HepG2 (cell line): Measurements from ENCODE around the gene SLC7A8. TPM values are rescaled to one million over a fixed set of nuclear protein-coding genes. Genes with fewer than 3 reads are reported as not detected.

Source experiments
- ADNP ChIP-seq: sonication (generic); formaldehyde crosslinking; IDR thresholded peaks from 2 replicates; pipeline ENCODE4 v1.4.0; 2020; ENCODE audit warnings: missing genetic modification reagents
- AGO2 ChIP-seq: fragments of 200-400 bp; formaldehyde crosslinking; optimal IDR thresholded peaks from 2 replicates; pipeline ENCODE3; 2017; ENCODE audit warnings: mild to moderate bottlenecking, low read depth, low read length, moderate library complexity
- AKAP8 ChIP-seq: sonication (generic); formaldehyde crosslinking; IDR thresholded peaks from 2 replicates; pipeline ENCODE4 v1.5.1; 2020; ENCODE audit warnings: mild to moderate bottlenecking, missing genetic modification reagents
- ATRX ChIP-seq: sonication (generic); formaldehyde crosslinking; IDR thresholded peaks from 2 replicates; pipeline ENCODE4 v1.4.0; 2020; ENCODE audit warnings: missing genetic modification reagents, borderline replicate concordance
- BCL6 ChIP-seq: IDR thresholded peaks from 2 replicates; pipeline ENCODE4 v1.6.1; 2016; ENCODE audit warnings: missing genetic modification reagents, missing compliant biosample characterization
- CBX5 ChIP-seq: sonication (generic); formaldehyde crosslinking; IDR thresholded peaks from 2 replicates; pipeline ENCODE4 v1.4.0; 2020; ENCODE audit warnings: missing genetic modification reagents, borderline replicate concordance
- FOXM1 ChIP-seq: sonication (generic); formaldehyde crosslinking; IDR thresholded peaks from 2 replicates; pipeline ENCODE4 v1.5.0; 2020; ENCODE audit warnings: missing genetic modification reagents
- GLMP ChIP-seq: sonication (generic); formaldehyde crosslinking; IDR thresholded peaks from 2 replicates; pipeline ENCODE4 v1.9.0; 2021; ENCODE audit warnings: missing genetic modification reagents, mild to moderate bottlenecking, borderline replicate concordance
- HDAC1 ChIP-seq: sonication (generic); formaldehyde crosslinking; IDR thresholded peaks from 2 replicates; pipeline ENCODE4 v1.5.1; 2020; ENCODE audit warnings: mild to moderate bottlenecking, missing genetic modification reagents
- HINFP ChIP-seq: sonication (generic); formaldehyde crosslinking; IDR thresholded peaks from 2 replicates; pipeline ENCODE4 v1.4.0; 2020; ENCODE audit warnings: low read depth, mild to moderate bottlenecking, missing genetic modification reagents
- JUND ChIP-seq: sonication (generic); formaldehyde crosslinking; IDR thresholded peaks from 2 replicates; pipeline ENCODE4 v1.8.0; 2022; ENCODE audit warnings: mild to moderate bottlenecking, missing genetic modification reagents
- MAFF ChIP-seq: IDR thresholded peaks from 2 replicates; pipeline ENCODE4 v1.6.1; 2011; ENCODE audit warnings: low read depth, low read length, improper control_type of control experiment
- NKX3-1 ChIP-seq: sonication (generic); formaldehyde crosslinking; IDR thresholded peaks from 2 replicates; pipeline ENCODE4 v1.5.0; 2020; ENCODE audit warnings: missing genetic modification reagents
- NR0B2 ChIP-seq: sonication (generic); formaldehyde crosslinking; IDR thresholded peaks from 2 replicates; pipeline ENCODE4 v1.4.0; 2020; ENCODE audit warnings: mild to moderate bottlenecking, missing genetic modification reagents
- PAWR ChIP-seq: sonication (generic); formaldehyde crosslinking; IDR thresholded peaks from 2 replicates; pipeline ENCODE4 v1.4.0; 2020; ENCODE audit warnings: missing genetic modification reagents, mild to moderate bottlenecking, borderline replicate concordance
- SP140L ChIP-seq: sonication (generic); formaldehyde crosslinking; IDR thresholded peaks from 2 replicates; pipeline ENCODE4 v1.4.0; 2020; ENCODE audit warnings: missing genetic modification reagents, borderline replicate concordance
- USF2 ChIP-seq, 2 experiments: sonication (generic) in 1 of 2; formaldehyde crosslinking in 1 of 2; IDR thresholded peaks; 2 replicates each; pipeline versions ENCODE4 v1.5.1 to v1.6.1; 2011 to 2020; ENCODE audit warnings: borderline replicate concordance in 1 of 2, low read depth in 1 of 2, low read length in 1 of 2, mild to moderate bottlenecking in 1 of 2, missing genetic modification reagents in 1 of 2, moderate library complexity in 1 of 2
- YEATS2 ChIP-seq: sonication (generic); formaldehyde crosslinking; IDR thresholded peaks from 2 replicates; pipeline ENCODE4 v1.4.0; 2020; ENCODE audit warnings: missing genetic modification reagents, borderline replicate concordance
- ZFX ChIP-seq: sonication (generic); formaldehyde crosslinking; IDR thresholded peaks from 2 replicates; pipeline ENCODE4 v1.4.0; 2020; ENCODE audit warnings: mild to moderate bottlenecking, low read depth, missing genetic modification reagents, moderate library complexity
- ZNF20 ChIP-seq: sonication (generic); formaldehyde crosslinking; IDR thresholded peaks from 2 replicates; pipeline ENCODE4 v1.4.0; 2020; ENCODE audit warnings: mild to moderate bottlenecking, moderate library complexity, missing genetic modification reagents
- ZSCAN5A ChIP-seq: sonication (generic); formaldehyde crosslinking; IDR thresholded peaks from 2 replicates; pipeline ENCODE4 v1.8.0; 2022; ENCODE audit warnings: mild to moderate bottlenecking, missing genetic modification reagents, borderline replicate concordance
- polyA plus RNA-seq, 8 experiments: library from polyadenylated mRNA; depleted of rRNA in 3 of 8; stranded (reverse) in 7 of 8; unstranded in 1 of 8; fragments of >200 nt; fragmentation: Illumina TruSeq in 4 of 8; extraction: Trizol in 4 of 8; gene quantifications; 2 replicates each; pipeline versions ENCODE4 v1.2.1 to v1.2.3, GENCODE V29; 2011 to 2016; ENCODE audit warnings: low read depth in 4 of 8, missing spikeins in 1 of 8, mixed read lengths in 1 of 8; ENCODE audit not compliant: insufficient read depth in 1 of 8
- total RNA-seq, 5 experiments: library from RNA; depleted of rRNA; stranded (reverse); fragments of >200 nt; fragmentation: Illumina TruSeq; extraction: Trizol; gene quantifications; 2 replicates each; pipeline ENCODE4 v1.2.3, GENCODE V29; 2016; ENCODE audit warnings: low read depth in 1 of 5

Gene SLC7A8
- total and polyA plus RNA-seq, 2 of the 13 experiments (the other 11 are each of a cell fraction or from before 2014, with no cell fraction given): 0.25 TPM; not detected in 1

- TF ChIP-seq ZSCAN5A (CRISPR knock-in tag): 0 out of 2 replicates have a peak, but pooled peaks have one; percentile 18
- no peak for TF ChIP-seq GLMP (CRISPR knock-in tag)
- TF ChIP-seq FOXM1 (CRISPR knock-in tag): no peak
- 0 out of 2 replicates have a peak, but pooled peaks have one; percentile 57 for TF ChIP-seq NR0B2
- no peak for TF ChIP-seq ADNP (CRISPR knock-in tag)
- peak; percentile 89 for TF ChIP-seq NKX3-1
- no peak for TF ChIP-seq USF2 (IDR thresholded peaks at IDR 0.05; ENCODE audit: low read depth, low read length)
- TF ChIP-seq USF2 (CRISPR knock-in tag; IDR thresholded peaks at IDR 0.05; ENCODE audit: borderline replicate concordance): peak; percentile 35; the same call in 1 of the 2 replicates
- TF ChIP-seq ATRX (CRISPR knock-in tag): no peak; the same call in 1 of the 2 replicates
- peak; percentile 5; the same call in 1 of the 2 replicates for TF ChIP-seq MAFF
- TF ChIP-seq CBX5 (CRISPR knock-in tag): peak; percentile 21; the same call in 1 of the 2 replicates
- peak; percentile 98 for TF ChIP-seq YEATS2 (CRISPR knock-in tag)
- peak; percentile 61 for TF ChIP-seq ZFX
- peak; percentile 46; the same call in 1 of the 2 replicates for TF ChIP-seq JUND (CRISPR knock-in tag)
- peak; percentile 5; the same call in 1 of the 2 replicates for TF ChIP-seq ZNF20 (CRISPR knock-in tag)
- no peak for TF ChIP-seq PAWR (CRISPR knock-in tag)
- TF ChIP-seq BCL6 (CRISPR knock-in tag): peak; percentile 90
- TF ChIP-seq AKAP8: no peak; the same call in 1 of the 2 replicates
- TF ChIP-seq HDAC1 (CRISPR knock-in tag): peak; percentile 68
- no peak for TF ChIP-seq HINFP (CRISPR knock-in tag)
- no peak for TF ChIP-seq AGO2
- TF ChIP-seq SP140L (CRISPR knock-in tag): peak; percentile 81; the same call in 1 of the 2 replicates
Observed at GRCh38 chr14:23095196-23096108, 88.0 kb downstream of the SLC7A8 start, which contains the start of gene C14orf119 (continued).
